Mucosa of descending colon (tissue), 3 donors: Measurements from ENCODE around the gene GLI1. TPM values are rescaled to one million over a fixed set of nuclear protein-coding genes. Genes with fewer than 3 reads are reported as not detected.
"Not testable (repeated sequence)": the region's sequence is repeated elsewhere in the genome, so short reads cannot be mapped to it uniquely, and the experiment has no call there.

Source experiments
- ATAC-seq: fragments of 200-7000 bp; cut with Tn5 transposase; one replicate; pipeline ENCODE4 v1.9.1; 2020; ENCODE audit warnings: mild to moderate bottlenecking, moderate library complexity
- DNase-seq, 3 donors: peaks; one replicate each; pipeline ENCODE4 v3.0.0-alpha.2; 2020
- H3K36me3 ChIP-seq: fragments of 200-600 bp; one replicate; pipeline ENCODE4 v1.8.0; 2021; ENCODE audit warnings: low read depth, mild to moderate bottlenecking
- H3K4me1 ChIP-seq: fragments of 200-600 bp; one replicate; pipeline ENCODE4 v1.8.0; 2021; ENCODE audit warnings: low read depth, mild to moderate bottlenecking
- H3K4me3 ChIP-seq: fragments of 200-600 bp; one replicate; pipeline ENCODE4 v1.8.0; 2021; ENCODE audit warnings: mild to moderate bottlenecking
- H3K9me3 ChIP-seq: fragments of 200-600 bp; one replicate; pipeline ENCODE4 v1.8.0; 2021; ENCODE audit warnings: mild to moderate bottlenecking
- intact Hi-C, 2 donors: fragments of 100-400 bp; cut with DNase I in 1 of 2; cut with micrococcal nuclease in 1 of 2; formaldehyde crosslinking; loops; one replicate each; pipeline versions ENCODE4 v1.11.0 to v1.11.1; 2022; cut with DNase I, micrococcal nuclease
- total RNA-seq, 3 donors: library from RNA; stranded (reverse); fragmentation: NEBNext Ultra II Directional in 2 of 3; extraction: Animal tissue kit (Norgen Biotek cat#: 25700) in 2 of 3; gene quantifications; one replicate each; pipeline versions ENCODE4 v1.2.1 to v1.2.4, GENCODE V29; 2021 to 2023
- TF ChIP-seq, protein P1 (sequence below): fragments of 200-600 bp; IDR thresholded peaks from one replicate; pipeline ENCODE4 v1.8.0; 2022; ENCODE audit warnings: antibody characterized with exemption, mild to moderate bottlenecking
- donor health status: DM: no; HTN: no; CAD: no; lungs with moderate emphysema.
- donor health status: DM: no; HTN: no; CAD: no.
- donor health status: DM: no; HTN: yes; CAD: no.

Gene GLI1
- total RNA-seq, 3 donors from 2014 or later, result 0.46 to 2.0 (median 1.9) TPM

- H3K36me3 ChIP-seq, result peaks cover 8% of the 10 kb centered on the region
Measured at GRCh38 chr12:57514720-57515407, 55.3 kb downstream of the GLI1 start.

DNA sequence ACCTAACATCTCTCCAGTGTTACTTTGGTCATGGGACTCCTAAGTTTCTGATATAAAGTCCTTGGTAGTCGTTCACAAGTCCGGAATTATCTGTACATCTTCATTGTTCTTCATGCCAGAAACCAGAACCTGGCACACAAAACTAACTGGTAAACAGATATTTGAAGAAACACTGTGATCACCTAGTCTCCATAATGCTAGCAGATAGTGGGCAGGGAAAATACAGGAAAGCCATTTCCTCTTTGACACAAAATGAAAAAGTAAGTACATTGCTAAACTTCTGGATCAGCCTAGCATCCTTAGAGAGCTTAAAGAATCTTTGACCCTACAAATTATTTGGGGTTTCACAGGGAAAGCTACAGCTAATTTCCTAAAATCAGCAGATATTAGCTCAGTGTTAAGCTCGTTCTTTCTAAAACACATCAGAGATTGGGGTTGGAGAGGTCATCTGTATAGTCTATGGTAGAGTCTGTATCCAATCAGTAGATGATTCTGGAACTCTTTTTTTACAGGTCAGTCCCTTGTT is 55.9 kb downstream of the GLI1 start:
- intact Hi-C loops, result no loop called here

More at GRCh38 chr12:57514720-57515407, 55.3 kb downstream of the GLI1 start:
- Histone ChIP-seq H3K4me3 (no peak overlapping the region), H3K4me1 (peaks cover 22% of the 10 kb centered on the region), H3K9me3 (no peaks in the 10 kb centered on the region)
- TF ChIP-seq, protein P1, sequence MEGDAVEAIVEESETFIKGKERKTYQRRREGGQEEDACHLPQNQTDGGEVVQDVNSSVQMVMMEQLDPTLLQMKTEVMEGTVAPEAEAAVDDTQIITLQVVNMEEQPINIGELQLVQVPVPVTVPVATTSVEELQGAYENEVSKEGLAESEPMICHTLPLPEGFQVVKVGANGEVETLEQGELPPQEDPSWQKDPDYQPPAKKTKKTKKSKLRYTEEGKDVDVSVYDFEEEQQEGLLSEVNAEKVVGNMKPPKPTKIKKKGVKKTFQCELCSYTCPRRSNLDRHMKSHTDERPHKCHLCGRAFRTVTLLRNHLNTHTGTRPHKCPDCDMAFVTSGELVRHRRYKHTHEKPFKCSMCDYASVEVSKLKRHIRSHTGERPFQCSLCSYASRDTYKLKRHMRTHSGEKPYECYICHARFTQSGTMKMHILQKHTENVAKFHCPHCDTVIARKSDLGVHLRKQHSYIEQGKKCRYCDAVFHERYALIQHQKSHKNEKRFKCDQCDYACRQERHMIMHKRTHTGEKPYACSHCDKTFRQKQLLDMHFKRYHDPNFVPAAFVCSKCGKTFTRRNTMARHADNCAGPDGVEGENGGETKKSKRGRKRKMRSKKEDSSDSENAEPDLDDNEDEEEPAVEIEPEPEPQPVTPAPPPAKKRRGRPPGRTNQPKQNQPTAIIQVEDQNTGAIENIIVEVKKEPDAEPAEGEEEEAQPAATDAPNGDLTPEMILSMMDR, result no peak
- ATAC-seq (no peak), DNase-seq (no peak)
- intact Hi-C loops, result no loop called here

DNA sequence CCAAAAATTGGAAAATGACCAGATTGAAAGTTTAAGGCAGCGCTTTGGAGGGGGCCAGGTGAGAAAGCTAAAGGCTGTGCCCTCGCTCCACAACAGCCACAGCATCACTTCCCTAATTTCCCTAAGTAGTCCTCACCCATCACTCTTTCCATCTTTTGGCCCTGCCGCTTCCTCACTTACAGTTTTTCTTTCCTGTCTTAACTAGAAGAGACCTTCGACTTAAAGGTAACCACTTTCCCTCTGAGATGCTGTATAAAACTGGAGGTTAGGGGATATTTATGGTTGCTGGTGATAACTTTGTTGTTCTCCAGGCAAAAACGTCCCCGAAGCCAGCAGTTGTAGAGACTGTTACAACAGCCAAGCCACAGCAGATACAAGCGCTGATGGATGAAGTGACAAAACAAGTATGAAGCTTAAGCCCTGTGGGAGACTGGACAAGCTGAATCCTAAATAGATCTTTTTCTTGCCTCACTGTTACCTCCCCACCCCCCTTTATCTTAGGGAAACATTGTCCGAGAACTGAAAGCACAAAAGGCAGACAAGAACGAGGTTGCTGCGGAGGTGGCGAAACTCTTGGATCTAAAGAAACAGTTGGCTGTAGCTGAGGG is 56.5 kb downstream of the GLI1 start:
- H3K4me1 ChIP-seq, result peaks cover 23% of the 10 kb centered on the region
- ATAC-seq (no peak), DNase-seq (no peak)
- H3K36me3 ChIP-seq, result peaks cover 8% of the 10 kb centered on the region
- H3K9me3 ChIP-seq, result no peaks in the 10 kb centered on the region
- TF ChIP-seq, protein P1, result no peak
- intact Hi-C loops, result no loop called here
- H3K4me3 ChIP-seq, result no peak overlapping the region

More for the DNA sequence above, 55.9 kb downstream of the GLI1 start:
- no peak for DNase-seq
- Histone ChIP-seq H3K9me3 (no peaks in the 10 kb centered on the region), H3K36me3 (peaks cover 8% of the 10 kb centered on the region), H3K4me1 (peaks cover 22% of the 10 kb centered on the region), H3K4me3 (no peak overlapping the region)
- no peak for ATAC-seq
- TF ChIP-seq, protein P1, result no peak

GRCh38 chr12:57516617-57517153 is 57.1 kb downstream of the GLI1 start:
- H3K36me3 ChIP-seq, result peaks cover 8% of the 10 kb centered on the region
- TF ChIP-seq, protein P1, result no peak
- ATAC-seq, result no peak
- no peak for DNase-seq
- H3K4me3 ChIP-seq, result no peak overlapping the region
- peaks cover 29% of the 10 kb centered on the region for H3K4me1 ChIP-seq
- intact Hi-C loops, result no loop called here
- H3K9me3 ChIP-seq, result no peaks in the 10 kb centered on the region

DNA sequence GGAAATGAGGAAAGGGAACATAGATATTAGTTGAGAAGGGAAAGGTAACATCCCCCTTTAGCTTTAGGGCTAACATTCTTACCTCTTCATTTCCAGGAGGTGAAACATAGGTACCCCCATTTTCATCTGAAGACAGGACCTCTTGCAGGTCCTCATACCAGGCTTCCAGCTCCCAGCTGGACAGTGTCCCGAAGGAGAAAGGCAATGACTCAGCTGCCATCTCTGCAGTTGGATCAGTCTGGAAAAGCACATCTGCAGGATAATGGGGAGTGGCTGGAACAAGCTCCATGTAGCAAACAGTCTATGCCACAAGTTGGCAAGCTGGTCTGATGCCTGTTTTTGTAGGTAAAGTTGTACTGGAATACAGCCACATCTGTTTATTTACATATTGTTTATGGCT is 57.6 kb downstream of the GLI1 start:
- TF ChIP-seq, protein P1, result no peak
- Histone ChIP-seq H3K9me3 (no peaks in the 10 kb centered on the region), H3K36me3 (peaks cover 8% of the 10 kb centered on the region), H3K4me1 (peaks cover 30% of the 10 kb centered on the region), H3K4me3 (no peak overlapping the region)
- ATAC-seq (no peak), DNase-seq (no peak)
- intact Hi-C loops, result no loop called here

DNA sequence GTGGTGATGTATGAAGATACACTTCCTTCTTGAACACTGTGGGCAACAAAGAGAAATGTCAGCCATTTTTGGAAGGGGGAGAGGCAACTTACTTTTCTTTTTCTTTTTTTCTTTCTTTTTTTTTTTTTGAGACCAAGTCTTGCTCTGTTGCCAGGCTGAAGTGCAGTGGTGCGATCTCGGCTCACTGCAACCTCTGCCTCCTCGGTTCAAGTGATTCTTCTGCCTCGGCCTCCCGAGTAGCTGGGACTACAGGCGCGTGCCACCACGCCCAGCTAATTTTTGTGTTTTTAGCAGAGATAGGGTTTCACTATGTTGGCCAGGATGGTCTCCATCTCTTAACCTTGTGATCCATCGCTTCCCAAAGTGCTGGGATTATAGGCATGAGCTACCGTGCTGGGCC is 58.1 kb downstream of the GLI1 start:
- DNase-seq, ATAC-seq, intact Hi-C loops, H3K4me3 ChIP-seq, H3K9me3 ChIP-seq, H3K36me3 ChIP-seq: not testable (repeated sequence)
- H3K4me1 ChIP-seq, result peaks cover 30% of the 10 kb centered on the region
